SK-N-SH treated with all-trans-retinoic acid at 6 μM for 48 hours (cell line): ENCODE results near the gene DCTN5.
"Not testable (repeated sequence)": the region's sequence is repeated elsewhere in the genome, so short reads cannot be mapped to it uniquely, and the experiment has no call there.

Experiments used
- ATAC-seq: fragments of 200-7000 bp; cut with Tn5 transposase; 3 replicates; pipeline ENCODE4 v1.9.1; 2020; ENCODE audit warnings: mild to moderate bottlenecking, moderate library complexity
- BACH2 ChIP-seq: fragments of 250-450 bp; sonication (Bioruptor Pico); IDR thresholded peaks from 2 replicates; pipeline ENCODE4 v1.9.0; 2021; ENCODE audit warnings: mild to moderate bottlenecking, borderline replicate concordance
- CSDC2 ChIP-seq: fragments of 250-450 bp; sonication (Bioruptor Pico); IDR thresholded peaks from 2 replicates; pipeline ENCODE4 v1.5.0; 2020; ENCODE audit warnings: mild to moderate bottlenecking, moderate library complexity
- ESRRG ChIP-seq: fragments of 250-450 bp; sonication (Bioruptor Pico); IDR thresholded peaks from 2 replicates; pipeline ENCODE4 v1.6.1; 2021; ENCODE audit warnings: mild to moderate bottlenecking
- ISL1 ChIP-seq: fragments of 250-450 bp; sonication (Bioruptor Pico); IDR thresholded peaks from 2 replicates; pipeline ENCODE4 v2.1.2; 2022; ENCODE audit warnings: mild to moderate bottlenecking, moderate library complexity
- OSR1 ChIP-seq: fragments of 250-450 bp; sonication (Bioruptor Pico); IDR thresholded peaks from 2 replicates; pipeline ENCODE4 v1.8.0; 2022; ENCODE audit warnings: moderate library complexity, mild to moderate bottlenecking, inconsistent platforms
- RARB ChIP-seq: fragments of 250-450 bp; sonication (Bioruptor Pico); IDR thresholded peaks from 2 replicates; pipeline ENCODE4 v1.8.0; 2021; ENCODE audit warnings: mild to moderate bottlenecking, moderate library complexity
- SNAI2 ChIP-seq: fragments of 250-450 bp; sonication (Bioruptor Pico); IDR thresholded peaks from 2 replicates; pipeline ENCODE4 v1.5.0; 2020; ENCODE audit warnings: mild to moderate bottlenecking, moderate library complexity
- TCF4 ChIP-seq: fragments of 250-450 bp; sonication (Bioruptor Pico); IDR thresholded peaks from 2 replicates; pipeline ENCODE4 v1.8.0; 2021; ENCODE audit warnings: mild to moderate bottlenecking, moderate library complexity, borderline replicate concordance
- TOX ChIP-seq: fragments of 250-450 bp; sonication (Bioruptor Pico); IDR thresholded peaks from 2 replicates; pipeline ENCODE4 v1.8.0; 2021; ENCODE audit warnings: mild to moderate bottlenecking, moderate library complexity, borderline replicate concordance
- ZC3H10 ChIP-seq: fragments of 250-450 bp; sonication (Bioruptor Pico); IDR thresholded peaks from 2 replicates; pipeline ENCODE4 v1.5.1; 2021; ENCODE audit warnings: mild to moderate bottlenecking, moderate library complexity
- ZFP3 ChIP-seq: fragments of 250-450 bp; sonication (Bioruptor Pico); IDR thresholded peaks from 2 replicates; pipeline ENCODE4 v1.5.0; 2020; ENCODE audit warnings: mild to moderate bottlenecking, moderate library complexity
- ZFP30 ChIP-seq: fragments of 450-650 bp; formaldehyde crosslinking; IDR thresholded peaks from 2 replicates; pipeline ENCODE4 v1.5.0; 2022; ENCODE audit warnings: mild to moderate bottlenecking, moderate library complexity
- ZNF565 ChIP-seq: fragments of 450-650 bp; formaldehyde crosslinking; conservative IDR thresholded peaks from 2 replicates; pipeline ENCODE4 v1.5.0; 2020; ENCODE audit warnings: low read depth, mild to moderate bottlenecking, moderate library complexity
- ZNF70 ChIP-seq: fragments of 450-650 bp; formaldehyde crosslinking; IDR thresholded peaks from 2 replicates; pipeline ENCODE4 v1.5.0; 2020; ENCODE audit warnings: mild to moderate bottlenecking, moderate library complexity
- ZNF8 ChIP-seq: fragments of 450-650 bp; formaldehyde crosslinking; IDR thresholded peaks from 2 replicates; pipeline ENCODE4 v1.5.0; 2020; ENCODE audit warnings: mild to moderate bottlenecking, moderate library complexity
- TF ChIP-seq, protein P1 (sequence below): fragments of 250-450 bp; sonication (Bioruptor Pico); IDR thresholded peaks from 2 replicates; pipeline ENCODE4 v1.5.1; 2020; ENCODE audit warnings: low read depth, mild to moderate bottlenecking, moderate library complexity
- TF ChIP-seq, protein P2 (sequence below): fragments of 250-450 bp; sonication (Bioruptor Pico); IDR thresholded peaks from 2 replicates; pipeline ENCODE4 v1.5.0; 2020; ENCODE audit warnings: mild to moderate bottlenecking, moderate library complexity
- TF ChIP-seq, protein P3 (sequence below): fragments of 250-450 bp; sonication (Bioruptor Pico); IDR thresholded peaks from 2 replicates; pipeline ENCODE4 v1.8.0; 2020; ENCODE audit warnings: mild to moderate bottlenecking, moderate library complexity, borderline replicate concordance
- TF ChIP-seq, protein P4 (sequence below): fragments of 250-450 bp; sonication (Bioruptor Pico); IDR thresholded peaks from 2 replicates; pipeline ENCODE4 v1.8.0; 2021; ENCODE audit warnings: low read depth, mild to moderate bottlenecking, moderate library complexity, borderline replicate concordance
- TF ChIP-seq, protein P5 (sequence below): fragments of 250-450 bp; sonication (Bioruptor Pico); IDR thresholded peaks from 2 replicates; pipeline ENCODE4 v1.5.1; 2021; ENCODE audit warnings: mild to moderate bottlenecking, moderate library complexity

The DCTN5 gene

DNA sequence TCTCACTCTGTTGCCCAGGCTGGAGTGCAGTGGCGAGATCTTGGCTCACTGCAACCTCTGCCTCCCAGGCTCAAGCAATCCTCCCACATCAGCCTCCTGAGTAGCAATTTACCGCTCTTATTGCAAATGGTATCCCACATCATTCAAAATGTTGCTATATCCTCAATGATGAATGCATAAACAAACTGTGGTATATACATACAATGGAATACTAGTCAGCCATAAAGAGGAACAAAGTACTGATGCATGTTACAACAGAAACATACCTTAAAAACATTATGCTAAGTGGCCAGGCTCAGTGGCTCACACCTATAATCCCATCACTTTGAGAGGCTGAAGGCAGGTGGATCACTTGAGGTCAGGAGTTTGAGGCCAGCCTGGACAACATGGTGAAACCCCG, 9.4 kb upstream of the DCTN5 start:
- peak; percentile 65; the same call in 1 of the 2 replicates for TF ChIP-seq ZNF8 (CRISPR knock-in tag)

DNA sequence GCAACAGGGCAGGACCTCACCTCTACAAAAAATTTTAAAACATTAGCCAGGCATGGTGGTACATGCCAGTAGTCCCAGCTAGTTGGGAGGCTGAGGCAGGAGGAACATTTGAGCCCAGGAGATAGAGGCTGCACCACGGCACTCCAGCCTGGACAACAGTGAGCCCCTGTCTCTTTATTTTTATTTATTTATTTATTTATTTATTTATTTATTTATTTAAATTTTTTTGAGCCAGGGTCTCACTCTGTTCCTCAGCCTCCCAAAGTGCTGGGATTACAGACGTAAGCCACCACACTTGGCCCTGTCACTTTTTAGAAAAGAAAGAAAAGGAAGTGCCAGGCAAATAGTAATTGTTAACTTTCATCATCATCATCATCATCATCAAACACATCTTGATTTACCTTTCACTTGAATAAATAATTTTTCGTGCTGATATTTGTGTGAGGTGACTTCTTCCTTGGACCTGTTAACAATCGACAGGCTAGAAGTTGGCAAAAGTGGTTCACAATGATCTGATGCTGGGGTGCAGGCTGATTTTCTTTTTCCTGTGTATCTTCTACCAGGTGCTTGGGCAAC, 6.7 kb upstream of the DCTN5 start:
- ATAC-seq, result no peak
- TF ChIP-seq ZC3H10 (CRISPR knock-in tag) (no peak), ZNF565 (CRISPR knock-in tag) (no peak), ZFP30 (CRISPR knock-in tag) (no peak), TCF4 (CRISPR knock-in tag) (no peak), ESRRG (CRISPR knock-in tag) (no peak)
- TF ChIP-seq, protein P1, sequence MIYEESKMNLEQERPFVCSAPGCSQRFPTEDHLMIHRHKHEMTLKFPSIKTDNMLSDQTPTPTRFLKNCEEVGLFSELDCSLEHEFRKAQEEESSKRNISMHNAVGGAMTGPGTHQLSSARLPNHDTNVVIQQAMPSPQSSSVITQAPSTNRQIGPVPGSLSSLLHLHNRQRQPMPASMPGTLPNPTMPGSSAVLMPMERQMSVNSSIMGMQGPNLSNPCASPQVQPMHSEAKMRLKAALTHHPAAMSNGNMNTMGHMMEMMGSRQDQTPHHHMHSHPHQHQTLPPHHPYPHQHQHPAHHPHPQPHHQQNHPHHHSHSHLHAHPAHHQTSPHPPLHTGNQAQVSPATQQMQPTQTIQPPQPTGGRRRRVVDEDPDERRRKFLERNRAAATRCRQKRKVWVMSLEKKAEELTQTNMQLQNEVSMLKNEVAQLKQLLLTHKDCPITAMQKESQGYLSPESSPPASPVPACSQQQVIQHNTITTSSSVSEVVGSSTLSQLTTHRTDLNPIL (CRISPR knock-in tag), result no peak

More for the DNA sequence above, 9.4 kb upstream of the DCTN5 start:
- not testable (repeated sequence) for ATAC-seq

DNA sequence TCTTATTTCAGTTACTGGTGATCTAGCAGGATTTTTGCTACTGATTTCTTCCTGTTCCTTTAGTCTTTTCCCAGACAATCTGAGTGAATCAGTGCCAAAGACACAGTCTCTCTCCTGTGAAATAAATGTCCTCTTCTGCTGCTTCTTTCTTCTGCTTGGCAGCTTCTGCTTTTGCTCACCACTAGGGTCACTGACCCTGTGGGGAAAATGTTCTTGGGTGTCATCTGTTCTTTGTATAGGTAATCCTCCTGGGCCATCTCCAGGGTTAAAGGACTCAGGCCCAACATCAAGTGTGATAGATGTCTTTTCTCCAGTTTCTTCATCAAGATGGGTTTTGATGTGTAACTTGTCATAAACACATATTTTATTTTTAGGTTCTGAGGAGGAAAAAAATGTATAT, 5.3 kb upstream of the DCTN5 start:
- no peak for TF ChIP-seq ISL1 (CRISPR knock-in tag)
- TF ChIP-seq ZFP3 (CRISPR knock-in tag), result no peak
- TF ChIP-seq, protein P2, sequence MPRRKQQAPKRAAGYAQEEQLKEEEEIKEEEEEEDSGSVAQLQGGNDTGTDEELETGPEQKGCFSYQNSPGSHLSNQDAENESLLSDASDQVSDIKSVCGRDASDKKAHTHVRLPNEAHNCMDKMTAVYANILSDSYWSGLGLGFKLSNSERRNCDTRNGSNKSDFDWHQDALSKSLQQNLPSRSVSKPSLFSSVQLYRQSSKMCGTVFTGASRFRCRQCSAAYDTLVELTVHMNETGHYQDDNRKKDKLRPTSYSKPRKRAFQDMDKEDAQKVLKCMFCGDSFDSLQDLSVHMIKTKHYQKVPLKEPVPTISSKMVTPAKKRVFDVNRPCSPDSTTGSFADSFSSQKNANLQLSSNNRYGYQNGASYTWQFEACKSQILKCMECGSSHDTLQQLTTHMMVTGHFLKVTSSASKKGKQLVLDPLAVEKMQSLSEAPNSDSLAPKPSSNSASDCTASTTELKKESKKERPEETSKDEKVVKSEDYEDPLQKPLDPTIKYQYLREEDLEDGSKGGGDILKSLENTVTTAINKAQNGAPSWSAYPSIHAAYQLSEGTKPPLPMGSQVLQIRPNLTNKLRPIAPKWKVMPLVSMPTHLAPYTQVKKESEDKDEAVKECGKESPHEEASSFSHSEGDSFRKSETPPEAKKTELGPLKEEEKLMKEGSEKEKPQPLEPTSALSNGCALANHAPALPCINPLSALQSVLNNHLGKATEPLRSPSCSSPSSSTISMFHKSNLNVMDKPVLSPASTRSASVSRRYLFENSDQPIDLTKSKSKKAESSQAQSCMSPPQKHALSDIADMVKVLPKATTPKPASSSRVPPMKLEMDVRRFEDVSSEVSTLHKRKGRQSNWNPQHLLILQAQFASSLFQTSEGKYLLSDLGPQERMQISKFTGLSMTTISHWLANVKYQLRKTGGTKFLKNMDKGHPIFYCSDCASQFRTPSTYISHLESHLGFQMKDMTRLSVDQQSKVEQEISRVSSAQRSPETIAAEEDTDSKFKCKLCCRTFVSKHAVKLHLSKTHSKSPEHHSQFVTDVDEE, result no peak
- TF ChIP-seq, protein P3, sequence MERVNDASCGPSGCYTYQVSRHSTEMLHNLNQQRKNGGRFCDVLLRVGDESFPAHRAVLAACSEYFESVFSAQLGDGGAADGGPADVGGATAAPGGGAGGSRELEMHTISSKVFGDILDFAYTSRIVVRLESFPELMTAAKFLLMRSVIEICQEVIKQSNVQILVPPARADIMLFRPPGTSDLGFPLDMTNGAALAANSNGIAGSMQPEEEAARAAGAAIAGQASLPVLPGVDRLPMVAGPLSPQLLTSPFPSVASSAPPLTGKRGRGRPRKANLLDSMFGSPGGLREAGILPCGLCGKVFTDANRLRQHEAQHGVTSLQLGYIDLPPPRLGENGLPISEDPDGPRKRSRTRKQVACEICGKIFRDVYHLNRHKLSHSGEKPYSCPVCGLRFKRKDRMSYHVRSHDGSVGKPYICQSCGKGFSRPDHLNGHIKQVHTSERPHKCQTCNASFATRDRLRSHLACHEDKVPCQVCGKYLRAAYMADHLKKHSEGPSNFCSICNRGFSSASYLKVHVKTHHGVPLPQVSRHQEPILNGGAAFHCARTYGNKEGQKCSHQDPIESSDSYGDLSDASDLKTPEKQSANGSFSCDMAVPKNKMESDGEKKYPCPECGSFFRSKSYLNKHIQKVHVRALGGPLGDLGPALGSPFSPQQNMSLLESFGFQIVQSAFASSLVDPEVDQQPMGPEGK (CRISPR knock-in tag), result no peak
- no peak for TF ChIP-seq RARB (CRISPR knock-in tag)
- no peak for TF ChIP-seq ZNF565 (CRISPR knock-in tag)
- TF ChIP-seq ZNF70 (CRISPR knock-in tag), result no peak
- no peak for TF ChIP-seq OSR1 (CRISPR knock-in tag)
- TF ChIP-seq BACH2 (CRISPR knock-in tag), result no peak
- TF ChIP-seq, protein P4, sequence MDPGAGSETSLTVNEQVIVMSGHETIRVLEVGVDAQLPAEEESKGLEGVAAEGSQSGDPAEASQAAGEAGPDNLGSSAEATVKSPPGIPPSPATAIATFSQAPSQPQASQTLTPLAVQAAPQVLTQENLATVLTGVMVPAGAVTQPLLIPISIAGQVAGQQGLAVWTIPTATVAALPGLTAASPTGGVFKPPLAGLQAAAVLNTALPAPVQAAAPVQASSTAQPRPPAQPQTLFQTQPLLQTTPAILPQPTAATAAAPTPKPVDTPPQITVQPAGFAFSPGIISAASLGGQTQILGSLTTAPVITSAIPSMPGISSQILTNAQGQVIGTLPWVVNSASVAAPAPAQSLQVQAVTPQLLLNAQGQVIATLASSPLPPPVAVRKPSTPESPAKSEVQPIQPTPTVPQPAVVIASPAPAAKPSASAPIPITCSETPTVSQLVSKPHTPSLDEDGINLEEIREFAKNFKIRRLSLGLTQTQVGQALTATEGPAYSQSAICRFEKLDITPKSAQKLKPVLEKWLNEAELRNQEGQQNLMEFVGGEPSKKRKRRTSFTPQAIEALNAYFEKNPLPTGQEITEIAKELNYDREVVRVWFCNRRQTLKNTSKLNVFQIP (CRISPR knock-in tag), result no peak
- no peak for TF ChIP-seq SNAI2 (CRISPR knock-in tag)
- TF ChIP-seq, protein P5, sequence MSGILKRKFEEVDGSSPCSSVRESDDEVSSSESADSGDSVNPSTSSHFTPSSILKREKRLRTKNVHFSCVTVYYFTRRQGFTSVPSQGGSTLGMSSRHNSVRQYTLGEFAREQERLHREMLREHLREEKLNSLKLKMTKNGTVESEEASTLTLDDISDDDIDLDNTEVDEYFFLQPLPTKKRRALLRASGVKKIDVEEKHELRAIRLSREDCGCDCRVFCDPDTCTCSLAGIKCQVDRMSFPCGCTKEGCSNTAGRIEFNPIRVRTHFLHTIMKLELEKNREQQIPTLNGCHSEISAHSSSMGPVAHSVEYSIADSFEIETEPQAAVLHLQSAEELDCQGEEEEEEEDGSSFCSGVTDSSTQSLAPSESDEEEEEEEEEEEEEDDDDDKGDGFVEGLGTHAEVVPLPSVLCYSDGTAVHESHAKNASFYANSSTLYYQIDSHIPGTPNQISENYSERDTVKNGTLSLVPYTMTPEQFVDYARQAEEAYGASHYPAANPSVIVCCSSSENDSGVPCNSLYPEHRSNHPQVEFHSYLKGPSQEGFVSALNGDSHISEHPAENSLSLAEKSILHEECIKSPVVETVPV (CRISPR knock-in tag), result no peak
- TF ChIP-seq, protein P1 (CRISPR knock-in tag), result no peak
- no peak for TF ChIP-seq CSDC2
- no peak for TF ChIP-seq TOX
- TF ChIP-seq TCF4 (CRISPR knock-in tag), result no peak
- no peak for ATAC-seq
